ENCODE results near the gene RAB9A.
"Not testable (repeated sequence)": the region's sequence is repeated elsewhere in the genome, so short reads cannot be mapped to it uniquely, and the experiment has no call there.

Gene RAB9A

GRCh38 chrX:13699183-13699826 is 10.4 kb downstream of the RAB9A start:
- no peak for DNase-seq (ENCODE audit: extremely low read depth in 1 of 2, low read depth in 1 of 2)

- DNase-seq (ENCODE audit: extremely low read depth in 1 of 2, low read depth in 1 of 2), result no peak
These were observed 11.5 kb downstream of the RAB9A start for GRCh38 chrX:13700380-13700779.

- DNase-seq (ENCODE audit: extremely low read depth in 1 of 2, low read depth in 1 of 2), result no peak
These were observed 13.3 kb downstream of the RAB9A start for GRCh38 chrX:13702111-13702789.

GRCh38 chrX:13703135-13703534 is 14.2 kb downstream of the RAB9A start:
- DNase-seq (ENCODE audit: extremely low read depth in 1 of 2, low read depth in 1 of 2), result no peak

GRCh38 chrX:13703589-13703988 is 14.7 kb downstream of the RAB9A start:
- no peak for DNase-seq (ENCODE audit: extremely low read depth in 1 of 2, low read depth in 1 of 2)

GRCh38 chrX:13711141-13711540 is 22.2 kb downstream of the RAB9A start:
- no peak for DNase-seq (ENCODE audit: extremely low read depth in 1 of 2, low read depth in 1 of 2)

GRCh38 chrX:13716455-13716854 is 27.5 kb downstream of the RAB9A start:
- no peak for DNase-seq (ENCODE audit: extremely low read depth in 1 of 2, low read depth in 1 of 2)

- no peak for DNase-seq (ENCODE audit: extremely low read depth in 1 of 2, low read depth in 1 of 2)
These were observed 28.0 kb downstream of the RAB9A start for GRCh38 chrX:13716905-13717304.

- no peak for DNase-seq (ENCODE audit: extremely low read depth in 1 of 2, low read depth in 1 of 2)
These were observed 29.0 kb downstream of the RAB9A start for GRCh38 chrX:13717700-13718472.

- DNase-seq (ENCODE audit: extremely low read depth in 1 of 2, low read depth in 1 of 2), result no peak
These were observed 30.4 kb downstream of the RAB9A start for GRCh38 chrX:13719192-13719856.

GRCh38 chrX:13721371-13721770 is 32.4 kb downstream of the RAB9A start:
- DNase-seq (ENCODE audit: extremely low read depth in 1 of 2, low read depth in 1 of 2), result no peak

- DNase-seq (ENCODE audit: extremely low read depth in 1 of 2, low read depth in 1 of 2), result no peak
These were observed 33.0 kb downstream of the RAB9A start for GRCh38 chrX:13721819-13722519.

- not testable (repeated sequence) for DNase-seq (ENCODE audit: extremely low read depth in 1 of 2, low read depth in 1 of 2)
These were observed 36.0 kb downstream of the RAB9A start for GRCh38 chrX:13724878-13725277.

GRCh38 chrX:13726583-13726982 is 37.7 kb downstream of the RAB9A start:
- not testable (repeated sequence) for DNase-seq (ENCODE audit: extremely low read depth in 1 of 2, low read depth in 1 of 2)

- DNase-seq (ENCODE audit: extremely low read depth in 1 of 2, low read depth in 1 of 2), result not testable (repeated sequence)
These were observed 41.6 kb downstream of the RAB9A start for GRCh38 chrX:13730523-13730922.

- no peak for DNase-seq (ENCODE audit: extremely low read depth in 1 of 2, low read depth in 1 of 2)
These were observed 43.5 kb downstream of the RAB9A start for GRCh38 chrX:13732246-13733067.

GRCh38 chrX:13733506-13733905 is 44.6 kb downstream of the RAB9A start:
- no peak for DNase-seq (ENCODE audit: extremely low read depth in 1 of 2, low read depth in 1 of 2)

- DNase-seq (ENCODE audit: extremely low read depth in 1 of 2, low read depth in 1 of 2), result peak; percentile 74 to 82
These were observed 45.6 kb downstream of the RAB9A start, which contains the start of the genes OFD1 and TRAPPC2 for GRCh38 chrX:13734278-13735172. TSS of gene OFD1 (plus strand) at chrX:13734748. CDS start at chrX:13735072, 324 bp downstream. TSS of gene TRAPPC2 (minus strand) at chrX:13734620. CDS start at chrX:13719963, 14,657 bp downstream.

- no peak for DNase-seq (ENCODE audit: extremely low read depth in 1 of 2, low read depth in 1 of 2)
These were observed 52.8 kb downstream of the RAB9A start for GRCh38 chrX:13741695-13742094.

Data from stimulated activated CD8-positive, alpha-beta memory T cell treated with anti-CD3 and anti-CD28 coated beads, Interleukin-7, amount 100 ng/mL, for 48 hours (primary cell).